Measurements from ENCODE around the gene CMBL.
"Not testable (repeated sequence)": the region's sequence is repeated elsewhere in the genome, so short reads cannot be mapped to it uniquely, and the experiment has no call there.

Gene CMBL

GRCh38 chr5:10310066-10310779, 2.5 kb upstream of the CMBL start:
- DNase-seq: no peak

GRCh38 chr5:10308844-10309243, 1.1 kb upstream of the CMBL start:
- DNase-seq: no peak

- DNase-seq: no peak
Observed at GRCh38 chr5:10306806-10307205, 896 bp downstream of the CMBL start.

GRCh38 chr5:10306114-10306513, 1.6 kb downstream of the CMBL start:
- no peak for DNase-seq

- DNase-seq: no peak
Observed at GRCh38 chr5:10304932-10305331, 2.8 kb downstream of the CMBL start.

- DNase-seq: no peak
Observed at GRCh38 chr5:10303699-10304170, 4.0 kb downstream of the CMBL start.

- DNase-seq: no peak
Observed at GRCh38 chr5:10303201-10303600, 4.5 kb downstream of the CMBL start.

- no peak for DNase-seq
Observed at GRCh38 chr5:10301842-10302610, 5.7 kb downstream of the CMBL start.

- no peak for DNase-seq
Observed at GRCh38 chr5:10301266-10301665, 6.4 kb downstream of the CMBL start.

- no peak for DNase-seq
Observed at GRCh38 chr5:10300246-10300645, 7.5 kb downstream of the CMBL start.

GRCh38 chr5:10297646-10298204, 10.0 kb downstream of the CMBL start:
- DNase-seq: no peak

- DNase-seq: no peak
Observed at GRCh38 chr5:10295619-10296326, 11.9 kb downstream of the CMBL start.

GRCh38 chr5:10293907-10294662, 13.6 kb downstream of the CMBL start:
- DNase-seq: no peak

GRCh38 chr5:10291692-10292339, 15.9 kb downstream of the CMBL start:
- DNase-seq: no peak

- no peak for DNase-seq
Observed at GRCh38 chr5:10290438-10290837, 17.3 kb downstream of the CMBL start.

GRCh38 chr5:10289991-10290390, 17.7 kb downstream of the CMBL start:
- no peak for DNase-seq

- DNase-seq: no peak
Observed at GRCh38 chr5:10289353-10289752, 18.3 kb downstream of the CMBL start.

GRCh38 chr5:10288592-10289219, 19.0 kb downstream of the CMBL start:
- DNase-seq: peak in 2 of 5 experiments; percentile 7 to 60

GRCh38 chr5:10286862-10287227, 20.9 kb downstream of the CMBL start:
- no peak for DNase-seq

GRCh38 chr5:10286162-10286861, 21.4 kb downstream of the CMBL start:
- DNase-seq: no peak

GRCh38 chr5:10285362-10285761, 22.3 kb downstream of the CMBL start:
- DNase-seq: not testable (repeated sequence)
